Lower leg skin (tissue), 4 donors: ENCODE measurements around the gene PRX. TPM values are rescaled to one million over a fixed set of nuclear protein-coding genes. Genes with fewer than 3 reads are reported as not detected.

Experiments used
- DNase-seq, 2 donors: peaks; one replicate each; pipeline ENCODE4 v3.0.0-alpha.2; 2019; ENCODE audit warnings: low spot score in 2 of 2
- H3K4me3 ChIP-seq: fragments of 200-600 bp; sonication (generic); 2 replicates; pipeline ENCODE4 v1.5.1; 2017; ENCODE audit warnings: mild to moderate bottlenecking, low read depth; ENCODE audit not compliant: poor library complexity, severe bottlenecking
- POLR2A ChIP-seq, 2 donors: fragments of 450-650 bp; IDR thresholded peaks; one replicate each; pipeline ENCODE4 v1.6.1; 2016 to 2017; ENCODE audit warnings: antibody characterized with exemption in 2 of 2, mild to moderate bottlenecking in 1 of 2, moderate library complexity in 1 of 2
- WGBS, 2 donors: methylation state at CpG; one replicate each; pipeline ENCODE4 v1.1.5; 2018; 5-methylcytosine and 5-hydroxymethylcytosine counted together
- intact Hi-C: fragments of 100-400 bp; cut with DNase I; formaldehyde crosslinking; loops from one replicate; pipeline ENCODE4 v1.15.0; 2023; ENCODE audit warnings: low total_unique reads
- total RNA-seq, 4 donors: library from RNA; depleted of rRNA; stranded (reverse); fragments of >200 nt; gene quantifications; one replicate each; pipeline ENCODE4 v1.1.0, GENCODE V29; 2016
- TF ChIP-seq, protein P1 (sequence below), 3 donors: fragments of 450-650 bp; IDR thresholded peaks; one replicate each; pipeline ENCODE4 v1.5.1; 2016; ENCODE audit warnings: antibody characterized with exemption in 3 of 3, mild to moderate bottlenecking in 3 of 3, moderate library complexity in 2 of 3

Gene PRX
- total RNA-seq, 4 donors from 2014 or later: 2.5 to 7.3 (median 5.6) TPM

DNA sequence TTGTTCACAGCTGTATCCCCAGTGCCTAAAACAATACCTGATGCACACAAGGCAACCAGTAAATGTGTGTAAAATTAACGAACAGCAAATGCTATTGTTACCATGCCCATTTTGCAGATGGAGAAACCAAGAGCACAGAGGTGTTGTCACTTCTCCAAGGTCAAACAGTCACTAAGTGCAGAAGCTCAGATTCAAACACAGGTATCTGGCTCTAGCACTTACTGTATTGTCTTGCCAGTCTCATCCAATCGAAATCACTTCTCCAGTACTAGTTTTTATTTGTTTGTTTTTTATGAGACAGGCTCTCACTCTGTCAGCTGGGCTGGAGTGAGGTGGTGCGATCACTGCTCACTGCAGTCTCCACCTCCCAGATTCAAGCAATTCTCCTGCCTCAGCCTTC is 51.0 kb downstream of the PRX start:
- intact Hi-C loops: no loop called here
- TF ChIP-seq, protein P1, sequence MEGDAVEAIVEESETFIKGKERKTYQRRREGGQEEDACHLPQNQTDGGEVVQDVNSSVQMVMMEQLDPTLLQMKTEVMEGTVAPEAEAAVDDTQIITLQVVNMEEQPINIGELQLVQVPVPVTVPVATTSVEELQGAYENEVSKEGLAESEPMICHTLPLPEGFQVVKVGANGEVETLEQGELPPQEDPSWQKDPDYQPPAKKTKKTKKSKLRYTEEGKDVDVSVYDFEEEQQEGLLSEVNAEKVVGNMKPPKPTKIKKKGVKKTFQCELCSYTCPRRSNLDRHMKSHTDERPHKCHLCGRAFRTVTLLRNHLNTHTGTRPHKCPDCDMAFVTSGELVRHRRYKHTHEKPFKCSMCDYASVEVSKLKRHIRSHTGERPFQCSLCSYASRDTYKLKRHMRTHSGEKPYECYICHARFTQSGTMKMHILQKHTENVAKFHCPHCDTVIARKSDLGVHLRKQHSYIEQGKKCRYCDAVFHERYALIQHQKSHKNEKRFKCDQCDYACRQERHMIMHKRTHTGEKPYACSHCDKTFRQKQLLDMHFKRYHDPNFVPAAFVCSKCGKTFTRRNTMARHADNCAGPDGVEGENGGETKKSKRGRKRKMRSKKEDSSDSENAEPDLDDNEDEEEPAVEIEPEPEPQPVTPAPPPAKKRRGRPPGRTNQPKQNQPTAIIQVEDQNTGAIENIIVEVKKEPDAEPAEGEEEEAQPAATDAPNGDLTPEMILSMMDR (IDR thresholded peaks at IDR 0.05): no peak
- TF ChIP-seq POLR2A (IDR thresholded peaks at IDR 0.05): no peak
- no peak for DNase-seq
- no peak overlapping the region for H3K4me3 ChIP-seq
- WGBS, 2 donors: 83 to 93% methylated on average over 3 of the region's 3 CpGs

DNA sequence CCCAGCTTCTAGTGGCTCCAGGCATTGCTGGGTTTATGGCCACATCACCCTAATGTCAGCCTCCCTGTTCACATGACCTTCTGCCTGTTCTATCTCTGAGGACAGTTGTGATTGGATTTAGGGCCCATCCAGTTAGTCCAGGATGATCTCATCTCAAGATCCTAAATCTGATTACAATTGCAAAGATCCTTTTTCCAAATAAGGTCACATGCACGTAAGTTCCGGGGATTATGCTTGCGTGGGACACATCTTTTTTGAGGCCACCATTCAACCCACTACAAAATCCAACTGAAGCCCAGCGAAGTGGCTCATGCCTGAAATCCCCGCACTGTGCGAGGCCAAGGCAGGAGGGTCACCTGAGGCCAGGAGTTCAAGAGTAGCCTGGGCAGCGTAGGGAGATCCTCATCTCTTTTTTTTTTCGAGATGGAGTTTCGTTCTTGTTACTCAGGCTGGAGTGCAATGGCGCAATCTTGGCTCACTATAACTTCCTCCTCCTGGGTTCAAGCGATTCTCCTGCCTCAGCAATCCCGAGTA is 52.4 kb downstream of the PRX start:
- peak in 1 of 2 donors; percentile 38 for DNase-seq
- 86% methylated on average over 12 of the region's 12 CpGs for WGBS, 2 donors
- TF ChIP-seq POLR2A (IDR thresholded peaks at IDR 0.05): no peak
- TF ChIP-seq, protein P1 (IDR thresholded peaks at IDR 0.05): no peak
- intact Hi-C loops: no loop called here
- no peak overlapping the region for H3K4me3 ChIP-seq

DNA sequence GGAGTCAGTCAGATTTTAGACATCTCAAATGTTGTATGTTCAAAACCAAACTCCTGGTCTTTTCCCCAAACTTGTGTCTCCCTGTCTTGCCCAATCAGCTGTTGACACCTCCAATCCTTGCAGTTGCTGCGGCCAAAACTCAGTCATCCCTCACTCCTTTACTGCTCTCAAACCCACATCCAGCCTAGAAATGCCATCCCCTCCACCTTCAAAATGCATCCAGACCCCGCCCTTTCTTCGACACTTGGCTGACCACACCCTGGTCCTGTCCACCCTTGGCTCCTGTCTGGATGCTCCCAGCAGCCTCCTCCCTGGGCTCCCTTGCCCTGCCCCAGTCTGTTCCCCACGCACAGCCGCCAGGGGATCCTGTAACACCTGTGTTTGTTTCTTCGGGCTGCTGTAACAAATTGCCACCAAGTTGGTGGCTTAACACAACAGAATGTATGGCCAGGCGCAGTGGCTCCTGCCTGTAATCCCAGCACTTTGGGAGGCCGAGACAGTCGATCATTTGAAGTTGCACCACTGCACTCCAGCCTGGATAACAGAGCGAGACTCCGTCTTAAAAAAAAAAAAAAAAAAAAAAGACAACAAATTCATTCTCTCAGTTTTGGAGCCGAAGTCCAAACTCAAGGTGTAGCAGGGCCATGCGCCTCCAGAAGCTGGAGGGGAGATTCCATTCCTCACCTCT is 53.0 kb downstream of the PRX start:
- no peak overlapping the region for H3K4me3 ChIP-seq
- intact Hi-C loops: no loop called here
- no peak for TF ChIP-seq POLR2A (IDR thresholded peaks at IDR 0.05)
- TF ChIP-seq, protein P1 (IDR thresholded peaks at IDR 0.05): no peak
- 86 to 87% methylated on average over 13 of the region's 13 CpGs for WGBS, 2 donors
- DNase-seq: no peak

DNA sequence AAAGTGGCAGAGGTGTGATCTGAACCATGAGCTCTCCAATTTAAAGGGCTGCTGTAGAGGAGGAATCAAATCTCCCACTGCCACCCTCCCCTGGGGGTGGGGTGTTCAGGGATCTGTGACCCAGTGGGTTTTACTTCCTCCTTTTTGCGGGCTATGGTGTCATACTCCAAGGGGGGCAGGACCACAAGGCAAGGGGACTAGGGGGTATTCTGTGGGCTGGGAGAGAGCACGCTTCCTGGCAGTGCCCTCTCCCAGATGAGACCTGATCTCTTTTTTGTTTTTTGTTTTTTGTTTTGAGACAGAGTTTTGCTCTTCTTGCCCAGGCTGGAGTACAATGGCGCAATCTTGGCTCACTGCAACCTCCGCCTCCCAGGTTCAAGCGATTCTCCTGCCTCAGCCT is 54.4 kb downstream of the PRX start:
- TF ChIP-seq, protein P1 (IDR thresholded peaks at IDR 0.05): no peak
- TF ChIP-seq POLR2A (IDR thresholded peaks at IDR 0.05): no peak
- no peak overlapping the region for H3K4me3 ChIP-seq
- 84 to 89% methylated on average over 5 of the region's 5 CpGs for WGBS, 2 donors
- intact Hi-C loops: no loop called here
- DNase-seq: no peak

DNA sequence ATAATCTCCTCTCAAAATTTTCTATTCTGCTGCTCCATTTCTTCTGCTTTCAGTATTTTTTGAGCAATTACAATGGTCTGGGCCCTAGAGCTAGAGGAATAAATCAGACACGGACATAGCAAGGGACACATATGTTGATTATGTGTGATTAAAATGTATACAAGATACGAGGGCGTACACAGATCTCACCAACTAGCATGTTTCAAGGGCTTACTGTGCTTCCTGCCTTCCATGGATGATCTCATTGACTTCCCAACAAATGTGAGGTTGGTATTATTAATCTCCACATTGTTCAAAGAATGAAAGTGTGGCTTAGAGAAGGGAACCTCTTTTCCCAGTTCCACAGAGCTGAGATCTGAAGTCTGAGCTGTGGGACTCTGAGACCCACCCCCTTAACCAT is 55.5 kb downstream of the PRX start:
- TF ChIP-seq, protein P1 (IDR thresholded peaks at IDR 0.05): no peak
- no peak for TF ChIP-seq POLR2A (IDR thresholded peaks at IDR 0.05)
- WGBS, 2 donors: 78 to 79% methylated on average over 3 of the region's 3 CpGs
- no peak for DNase-seq
- H3K4me3 ChIP-seq: no peak overlapping the region
- intact Hi-C loops: no loop called here
